Body of pancreas (tissue), 4 donors: ENCODE data around the gene ZNF136.

Experiments used
- POLR2A ChIP-seq, 3 donors: fragments of 450-650 bp; IDR thresholded peaks; one replicate each; pipeline ENCODE4 v1.6.1; 2016; ENCODE audit warnings: antibody characterized with exemption in 3 of 3, mild to moderate bottlenecking in 2 of 3
- TF ChIP-seq, protein P1 (sequence below), 7 experiments: fragments of 450-650 bp in 4 of 7; fragments of 200-600 bp in 3 of 7; sonication (generic) in 3 of 7; IDR thresholded peaks; one replicate each; pipeline ENCODE4 v1.5.1; 2016 to 2019; ENCODE audit warnings: antibody characterized with exemption in 7 of 7

DNA sequence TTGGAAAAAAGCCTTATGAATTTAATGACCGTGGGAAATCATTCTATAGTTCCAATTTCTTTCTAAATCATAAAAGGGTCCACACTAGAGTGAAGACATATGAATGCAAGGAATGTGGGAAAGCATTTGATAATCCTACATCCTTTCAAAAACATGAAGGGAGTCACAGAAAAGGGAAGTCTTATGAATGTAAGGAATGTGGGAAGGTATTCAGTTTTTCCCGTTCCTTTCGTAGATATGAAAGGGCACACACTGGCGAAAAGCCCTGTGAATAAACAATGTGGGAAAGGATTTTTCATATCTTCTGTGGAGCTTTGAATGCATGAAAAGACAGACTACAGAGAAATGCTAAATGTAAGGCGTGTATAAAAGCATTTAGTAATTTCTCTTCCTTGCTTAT is 49.8 kb upstream of the ZNF136 start:
- TF ChIP-seq, protein P1, sequence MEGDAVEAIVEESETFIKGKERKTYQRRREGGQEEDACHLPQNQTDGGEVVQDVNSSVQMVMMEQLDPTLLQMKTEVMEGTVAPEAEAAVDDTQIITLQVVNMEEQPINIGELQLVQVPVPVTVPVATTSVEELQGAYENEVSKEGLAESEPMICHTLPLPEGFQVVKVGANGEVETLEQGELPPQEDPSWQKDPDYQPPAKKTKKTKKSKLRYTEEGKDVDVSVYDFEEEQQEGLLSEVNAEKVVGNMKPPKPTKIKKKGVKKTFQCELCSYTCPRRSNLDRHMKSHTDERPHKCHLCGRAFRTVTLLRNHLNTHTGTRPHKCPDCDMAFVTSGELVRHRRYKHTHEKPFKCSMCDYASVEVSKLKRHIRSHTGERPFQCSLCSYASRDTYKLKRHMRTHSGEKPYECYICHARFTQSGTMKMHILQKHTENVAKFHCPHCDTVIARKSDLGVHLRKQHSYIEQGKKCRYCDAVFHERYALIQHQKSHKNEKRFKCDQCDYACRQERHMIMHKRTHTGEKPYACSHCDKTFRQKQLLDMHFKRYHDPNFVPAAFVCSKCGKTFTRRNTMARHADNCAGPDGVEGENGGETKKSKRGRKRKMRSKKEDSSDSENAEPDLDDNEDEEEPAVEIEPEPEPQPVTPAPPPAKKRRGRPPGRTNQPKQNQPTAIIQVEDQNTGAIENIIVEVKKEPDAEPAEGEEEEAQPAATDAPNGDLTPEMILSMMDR (IDR thresholded peaks at IDR 0.05), result no peak
- no peak for TF ChIP-seq POLR2A (IDR thresholded peaks at IDR 0.05)
